A549 (cell line): ENCODE data around the gene PEX11B. TPM values are rescaled to one million over a fixed set of nuclear protein-coding genes. Genes with fewer than 3 reads are reported as not detected.

Experiments
- ATAC-seq, 2 experiments: fragments of 200-7000 bp in 1 of 2; fragments of >200 bp in 1 of 2; cut with Nextera tagmentation in 1 of 2; cut with Tn5 transposase in 1 of 2; 3 replicates each; pipeline versions ENCODE4 v1.8.0 to v1.9.1; 2018 to 2020; ENCODE audit warnings: mild to moderate bottlenecking in 1 of 2, moderate library complexity in 1 of 2
- CTCF ChIA-PET: fragments of 300-600 bp; sonication (Branson Sonifier 250); formaldehyde crosslinking; extraction: SDS; loops from one replicate; lab custom pipeline; 2021; ENCODE audit warnings: antibody characterized with exemption, inconsistent platforms; lab: Yijun Ruan, JAX
- POLR2A ChIA-PET: fragments of 350-600 bp; formaldehyde crosslinking; extraction: SDS; loops from one replicate; lab custom pipeline; 2021; ENCODE audit warnings: antibody characterized with exemption, inconsistent platforms; lab: Yijun Ruan, JAX
- DNase-seq, 2 experiments: peaks; one replicate each; pipeline versions ENCODE4 v3.0.0 to v3.0.0-alpha.2; 2011 to 2016; ENCODE audit warnings: low read depth in 1 of 2, low spot score in 1 of 2
- FAIRE-seq: peaks from 2 replicates; lab custom pipeline; 2011; peaks lifted over from hg19 to GRCh38; lab: Jason Lieb, UNC
- H3K27ac ChIP-seq, 2 experiments: fragments of >200 bp; sonication (Bioruptor Twin); formaldehyde crosslinking; 3 replicates each; pipeline ENCODE4 v1.5.1; 2016 to 2017
- H3K4me1 ChIP-seq: fragments of >200 bp; sonication (Bioruptor Twin); formaldehyde crosslinking; 3 replicates; pipeline ENCODE4 v1.6.1; 2016
- H3K4me2 ChIP-seq: fragments of >200 bp; sonication (Bioruptor Twin); formaldehyde crosslinking; 3 replicates; pipeline ENCODE4 v1.6.1; 2016
- H3K4me3 ChIP-seq: fragments of >200 bp; sonication (Bioruptor Twin); formaldehyde crosslinking; 3 replicates; pipeline ENCODE4 v1.5.1; 2016
- H3K9me3 ChIP-seq: fragments of >200 bp; sonication (Bioruptor Twin); formaldehyde crosslinking; 3 replicates; pipeline ENCODE4 v1.6.1; 2016
- ATOH8 ChIP-seq: fragments of 250-450 bp; sonication (Bioruptor Pico); IDR thresholded peaks from 2 replicates; pipeline ENCODE4 v1.5.0; 2020; ENCODE audit warnings: low read depth, mild to moderate bottlenecking, moderate library complexity
- CBX2 ChIP-seq: fragments of 200-600 bp; sonication (generic); IDR thresholded peaks from 2 replicates; pipeline ENCODE4 v1.6.1; 2016; ENCODE audit warnings: low read depth, mild to moderate bottlenecking, borderline replicate concordance
- CEBPB ChIP-seq, 2 experiments: fragments of >200 bp in 1 of 2; sonication (Bioruptor Twin) in 1 of 2; formaldehyde crosslinking in 1 of 2; IDR thresholded peaks; 2 replicates each; pipeline ENCODE4 v1.6.1; 2012 to 2016
- EHMT2 ChIP-seq: fragments of 200-600 bp; sonication (generic); IDR thresholded peaks from 2 replicates; pipeline ENCODE4 v1.6.1; 2016; ENCODE audit warnings: antibody characterized with exemption, low read depth, mild to moderate bottlenecking, moderate library complexity
- ELK1 ChIP-seq: fragments of 150-350 bp; IDR thresholded peaks from 2 replicates; pipeline ENCODE4 v1.6.1; 2014; ENCODE audit warnings: low read depth, mild to moderate bottlenecking, low read length
- EP300 ChIP-seq, 2 experiments: fragments of >200 bp; sonication (Bioruptor Twin); formaldehyde crosslinking; IDR thresholded peaks; 2 replicates in 1 of 2; 3 replicates in 1 of 2; pipeline ENCODE4 v1.6.1; 2016 to 2017
- ESRRA ChIP-seq: fragments of 150-350 bp; IDR thresholded peaks from 2 replicates; pipeline ENCODE4 v1.6.1; 2014; ENCODE audit warnings: mild to moderate bottlenecking, low read length, borderline replicate concordance
- FOSB ChIP-seq: fragments of 250-450 bp; sonication (Bioruptor Pico); IDR thresholded peaks from 2 replicates; pipeline ENCODE4 v1.5.0; 2020; ENCODE audit warnings: mild to moderate bottlenecking, moderate library complexity
- GATA3 ChIP-seq: IDR thresholded peaks from 2 replicates; pipeline ENCODE4 v1.6.1; 2012; ENCODE audit warnings: borderline replicate concordance
- HES2 ChIP-seq: fragments of >200 bp; sonication (Bioruptor Twin); formaldehyde crosslinking; IDR thresholded peaks from 2 replicates; pipeline ENCODE4 v1.6.1; 2016
- HMGXB4 ChIP-seq: fragments of 250-450 bp; sonication (Bioruptor Pico); IDR thresholded peaks from 2 replicates; pipeline ENCODE4 v1.5.0; 2021; ENCODE audit warnings: mild to moderate bottlenecking, moderate library complexity, borderline replicate concordance
- HOXB13 ChIP-seq: fragments of 250-450 bp; sonication (Bioruptor Pico); IDR thresholded peaks from 2 replicates; pipeline ENCODE4 v1.5.0; 2020; ENCODE audit warnings: low read depth, mild to moderate bottlenecking, moderate library complexity
- MYC ChIP-seq: IDR thresholded peaks from 2 replicates; pipeline ENCODE4 v1.6.1; 2012; ENCODE audit warnings: mild to moderate bottlenecking, inconsistent platforms, low read length, improper control_type of control experiment, borderline replicate concordance
- NFE2L2 ChIP-seq: fragments of 150-350 bp; conservative IDR thresholded peaks from 2 replicates; pipeline ENCODE4 v1.6.1; 2014; ENCODE audit warnings: low read length
- NPAS2 ChIP-seq: fragments of 250-450 bp; sonication (Bioruptor Pico); IDR thresholded peaks from 2 replicates; pipeline ENCODE4 v1.8.0; 2022; ENCODE audit warnings: mild to moderate bottlenecking, moderate library complexity, borderline replicate concordance
- POLR2A ChIP-seq: IDR thresholded peaks from 2 replicates; pipeline ENCODE4 v1.6.1; 2012; ENCODE audit warnings: mild to moderate bottlenecking, low read length
- RARB ChIP-seq: fragments of 250-450 bp; sonication (Bioruptor Pico); IDR thresholded peaks from 2 replicates; pipeline ENCODE4 v1.8.0; 2021; ENCODE audit warnings: mild to moderate bottlenecking, moderate library complexity
- RCOR1 ChIP-seq: fragments of 150-350 bp; IDR thresholded peaks from 2 replicates; pipeline ENCODE4 v1.6.1; 2014; ENCODE audit warnings: antibody characterized with exemption, low read length, low read depth
- REST ChIP-seq: fragments of 200-600 bp; sonication (generic); IDR thresholded peaks from 2 replicates; pipeline ENCODE4 v1.6.1; 2016; ENCODE audit warnings: antibody characterized with exemption, mild to moderate bottlenecking, moderate library complexity
- TP53 ChIP-seq: fragments of 250-450 bp; sonication (Bioruptor Pico); IDR thresholded peaks from 2 replicates; pipeline ENCODE4 v1.5.0; 2021; ENCODE audit warnings: mild to moderate bottlenecking, moderate library complexity
- WGBS: methylation state at CpG from one replicate; pipeline ENCODE4 v1.1.6; 2017; ENCODE audit errors: missing lambda C conversion rate; 5-methylcytosine and 5-hydroxymethylcytosine counted together
- polyA plus RNA-seq, 4 experiments: library from polyadenylated mRNA; depleted of rRNA in 3 of 4; stranded (reverse); fragments of >200 nt; fragmentation: RNase III in 1 of 4; extraction: RNeasy Plus Mini Kit Qiagen cat#74134 plus additional on column Dnase treatment in 1 of 4; gene quantifications; 2 replicates in 3 of 4; 3 replicates in 1 of 4; pipeline ENCODE4 v1.2.3, GENCODE V29; 2011 to 2017

The PEX11B gene
- polyA plus RNA-seq, 2 of the 4 experiments (the other 2 are of a cell fraction): 13.9 to 40.6 TPM

- POLR2A ChIA-PET: no interaction called here
- no peak for TF ChIP-seq REST
- no peak for TF ChIP-seq CEBPB (IDR thresholded peaks at IDR 0.05)
- no peak for TF ChIP-seq ATOH8 (CRISPR knock-in tag)
- no peak for TF ChIP-seq ELK1
- TF ChIP-seq HOXB13: no peak
- TF ChIP-seq NFE2L2: no peak
Observed at GRCh38 chr1:145947551-145947950, 29.0 kb upstream of the PEX11B start.

GRCh38 chr1:145946477-145946986, 28.0 kb upstream of the PEX11B start:
- H3K4me2 ChIP-seq: no peak overlapping the region
- no peaks in the 10 kb centered on the region for H3K4me1 ChIP-seq
- DNase-seq (no peak), FAIRE-seq (no peak), ATAC-seq (no peak)
- 85% methylated on average over 4 of the region's 4 CpGs for WGBS
- CTCF ChIA-PET: interaction anchor here (1.0 kb wide), 1 partner anchor 55 kb away, joined by 3 read pairs; no protein-coding TSS in a partner anchor
- no peak overlapping the region for H3K4me3 ChIP-seq
- POLR2A ChIA-PET: interaction anchor here (1.0 to 1.2 kb wide), 2 partner anchors 10 to 19 kb away, joined by 3 read pairs; partner anchors contain the start of gene RBM8A
- no peak overlapping the region for H3K27ac ChIP-seq
- TF ChIP-seq NFE2L2 (no peak), ELK1 (no peak), NPAS2 (CRISPR knock-in tag) (no peak), MYC (no peak), TP53 (CRISPR knock-in tag) (no peak), FOSB (no peak), GATA3 (no peak), RCOR1 (no peak), CBX2 (no peak), ESRRA (no peak)
- no peaks in the 10 kb centered on the region for H3K9me3 ChIP-seq

More at GRCh38 chr1:145947551-145947950, 29.0 kb upstream of the PEX11B start:
- Histone ChIP-seq H3K4me2 (no peak overlapping the region), H3K27ac (no peak overlapping the region), H3K4me3 (no peak overlapping the region), H3K4me1 (no peaks in the 10 kb centered on the region), H3K9me3 (no peaks in the 10 kb centered on the region)
- no peak for ATAC-seq
- WGBS: 88% methylated on average over 4 of the region's 4 CpGs
- no peak for DNase-seq
- no peak for FAIRE-seq
- CTCF ChIA-PET: interaction anchor here (1.0 to 1.2 kb wide), 2 partner anchors 17 to 103 kb away, joined by 4 to 5 read pairs; partner anchors contain the start of genes ANKRD34A, NUDT17 and POLR3GL

GRCh38 chr1:145944532-145944931, 26.0 kb upstream of the PEX11B start:
- ChIA-PET POLR2A (interaction anchor here (1.8 kb wide), 1 partner anchor 17 kb away, joined by 7 read pairs; the partner anchor contains the start of gene RBM8A), CTCF (interaction anchor here (0.7 to 2.3 kb wide), 5 partner anchors 9 to 99 kb away, joined by 3 to 8 read pairs (median 4); partner anchors contain the start of genes LIX1L and NUDT17)
- 94% methylated on average over 3 of the region's 3 CpGs for WGBS
- H3K4me3 ChIP-seq: no peak overlapping the region
- H3K9me3 ChIP-seq: no peaks in the 10 kb centered on the region
- DNase-seq (no peak), ATAC-seq (no peak), FAIRE-seq (no peak)
- H3K4me2 ChIP-seq: no peak overlapping the region
- H3K27ac ChIP-seq: no peak overlapping the region
- H3K4me1 ChIP-seq: no peaks in the 10 kb centered on the region
- TF ChIP-seq NPAS2 (CRISPR knock-in tag) (no peak), EP300 (IDR thresholded peaks at IDR 0.05) (no peak), EHMT2 (no peak), POLR2A (no peak), RARB (CRISPR knock-in tag) (no peak), HMGXB4 (CRISPR knock-in tag) (no peak), HES2 (no peak)
